ENCODE measurements around the gene UBN1. TPM values are rescaled to one million over a fixed set of nuclear protein-coding genes. Genes with fewer than 3 reads are reported as not detected.

UBN1 gene
- total RNA-seq, 1 donor from 2014 or later = 39.4 TPM

DNA sequence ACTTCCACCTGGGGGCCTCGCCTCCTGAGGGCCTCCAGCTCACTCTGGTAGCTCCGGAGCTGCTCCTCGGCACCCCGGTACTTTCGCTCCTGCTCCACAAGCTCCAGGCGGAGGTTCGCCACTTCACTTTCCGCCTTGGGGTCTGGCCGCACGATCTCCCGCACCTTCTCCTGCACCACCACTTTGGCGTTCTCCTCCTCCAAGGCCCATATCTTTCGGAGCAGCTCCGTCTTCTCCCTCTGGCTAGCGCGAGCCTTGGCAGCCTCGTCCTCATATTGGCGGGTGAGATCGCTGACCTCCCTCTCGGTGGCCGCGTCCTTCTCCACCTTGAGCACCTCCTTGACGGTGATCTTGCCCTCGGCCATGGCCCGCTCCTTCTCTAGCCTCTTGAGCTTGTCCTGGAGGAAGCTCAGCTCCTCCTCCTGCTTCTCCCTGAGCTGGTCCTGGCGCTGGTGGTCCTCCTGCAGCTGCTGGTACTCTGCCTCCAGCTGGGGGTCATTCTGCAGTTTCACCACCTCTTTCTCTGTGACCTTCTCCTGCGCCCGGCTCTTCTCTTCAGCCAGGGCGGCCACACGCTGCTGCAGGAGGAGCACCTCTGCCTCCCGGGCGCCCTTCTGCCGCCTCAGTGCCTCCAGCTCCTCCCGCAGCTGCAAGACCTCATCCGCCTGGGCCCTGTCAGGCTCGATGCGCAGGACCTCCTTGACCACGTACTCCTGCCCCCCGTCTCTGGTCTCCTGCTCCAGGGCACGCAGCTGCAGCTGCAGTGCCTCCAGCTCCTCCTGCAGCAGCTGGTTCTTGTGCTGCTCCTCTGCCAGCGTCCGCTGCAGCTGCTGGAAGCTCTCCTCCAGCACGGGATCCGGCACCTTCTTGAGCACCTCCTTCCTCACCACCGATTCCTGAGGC lies 37.9 kb downstream of the UBN1 start:
- Mint-ChIP-seq H3K4me3 (no peak overlapping the region), H3K9me3 (no peaks in the 10 kb centered on the region), H3K27ac (peak overlapping the region; percentile 65), H3K27me3 (no peaks in the 10 kb centered on the region), H3K36me3 (peaks cover 43% of the 10 kb centered on the region), H3K4me1 (ENCODE audit: unreplicated experiment) (peaks cover 20% of the 10 kb centered on the region)
- no peak for TF ChIP-seq CTCF (conservative IDR thresholded peaks at IDR 0.05)
- no peak for DNase-seq (ENCODE audit: extremely low spot score, unreplicated experiment)

DNA sequence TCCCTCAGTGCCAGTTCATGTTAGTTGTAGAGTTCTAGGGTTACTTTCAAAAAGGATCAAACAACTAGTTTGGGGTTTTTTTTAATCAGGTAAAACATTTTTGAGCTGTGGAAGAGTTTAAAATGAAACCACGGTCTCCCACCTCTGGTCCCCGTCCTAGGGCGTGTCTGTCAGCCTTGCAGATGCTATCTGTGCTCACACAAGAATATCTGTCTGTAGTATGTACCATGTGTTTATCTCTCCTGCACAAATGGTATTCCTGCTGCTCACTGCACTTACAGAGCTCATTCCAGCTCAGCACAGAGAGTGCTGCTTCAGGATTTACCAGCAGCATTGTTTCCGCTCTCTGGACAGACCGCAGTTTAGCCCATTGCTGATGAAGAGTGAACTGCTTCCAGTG lies 38.9 kb downstream of the UBN1 start:
- H3K27me3 Mint-ChIP-seq = no peaks in the 10 kb centered on the region
- peak overlapping the region; percentile 65 for H3K27ac Mint-ChIP-seq
- no peak overlapping the region for H3K4me3 Mint-ChIP-seq
- peaks cover 43% of the 10 kb centered on the region for H3K36me3 Mint-ChIP-seq
- no peaks in the 10 kb centered on the region for H3K9me3 Mint-ChIP-seq
- H3K4me1 Mint-ChIP-seq (ENCODE audit: unreplicated experiment) = peaks cover 20% of the 10 kb centered on the region
- TF ChIP-seq CTCF (conservative IDR thresholded peaks at IDR 0.05) = no peak
- DNase-seq (ENCODE audit: extremely low spot score, unreplicated experiment) = no peak

DNA sequence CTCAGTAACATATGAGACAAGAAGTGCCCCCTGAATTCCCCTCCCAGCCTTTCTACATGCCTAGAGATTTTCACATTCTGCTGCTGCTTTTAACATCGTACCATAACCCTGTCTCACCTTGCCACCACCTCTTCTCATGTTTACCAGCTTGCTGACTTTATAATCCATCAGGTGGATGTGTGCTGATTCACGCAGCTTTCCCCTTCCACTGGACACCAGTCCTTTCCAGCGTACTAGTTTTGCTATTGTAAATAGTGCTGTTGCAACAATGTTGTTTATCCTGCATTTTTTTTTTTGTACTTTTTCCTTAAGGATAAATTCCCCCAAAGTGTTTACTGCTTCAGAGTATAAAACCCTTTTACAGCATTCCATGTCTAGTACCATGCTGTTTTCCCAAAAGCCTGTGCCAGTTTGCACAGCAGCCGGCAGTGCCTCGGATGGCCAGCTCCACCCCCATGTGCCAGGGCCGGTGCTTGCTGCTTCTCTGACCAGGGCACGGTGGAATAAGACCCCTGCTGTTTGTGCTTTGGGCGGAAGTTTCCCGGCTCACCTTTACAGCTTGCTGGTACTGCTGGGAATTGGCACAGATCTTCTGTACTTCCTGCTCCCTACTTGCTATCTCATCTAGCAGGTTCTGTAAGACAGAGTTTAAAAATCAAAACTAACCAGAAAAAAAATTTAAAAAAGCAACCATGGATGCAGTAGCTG lies 41.3 kb downstream of the UBN1 start:
- DNase-seq (ENCODE audit: extremely low spot score, unreplicated experiment) = no peak

DNA sequence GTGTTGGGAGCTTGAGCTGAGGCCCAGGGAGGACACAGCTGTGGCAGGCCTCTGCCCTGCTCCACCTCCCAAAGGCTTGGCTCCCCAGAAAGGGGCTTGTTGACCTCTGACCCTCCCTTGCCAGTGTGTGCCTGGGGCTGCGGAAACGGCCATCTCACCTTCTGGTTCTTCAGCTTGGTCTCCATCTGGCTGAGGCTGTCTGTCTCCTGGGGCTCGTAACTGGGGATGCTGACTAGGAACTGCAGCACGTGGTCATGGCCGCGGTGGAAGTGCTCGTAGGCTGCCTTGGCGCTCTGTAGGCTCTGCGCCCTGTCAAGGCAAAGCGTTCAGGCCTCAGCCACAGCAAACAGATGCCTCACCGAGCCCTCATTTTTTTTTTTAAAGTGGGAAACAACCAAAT lies 42.7 kb downstream of the UBN1 start:
- H3K4me1 Mint-ChIP-seq (ENCODE audit: unreplicated experiment) = peaks cover 2% of the 10 kb centered on the region
- H3K27me3 Mint-ChIP-seq = no peaks in the 10 kb centered on the region
- H3K36me3 Mint-ChIP-seq = peaks cover 20% of the 10 kb centered on the region
- no peak overlapping the region for H3K4me3 Mint-ChIP-seq
- TF ChIP-seq CTCF (conservative IDR thresholded peaks at IDR 0.05) = no peak
- no peak for DNase-seq (ENCODE audit: extremely low spot score, unreplicated experiment)
- H3K9me3 Mint-ChIP-seq = no peaks in the 10 kb centered on the region
- H3K27ac Mint-ChIP-seq = no peak overlapping the region

More for the DNA sequence above, 41.3 kb downstream of the UBN1 start:
- no peaks in the 10 kb centered on the region for H3K27me3 Mint-ChIP-seq
- TF ChIP-seq CTCF (conservative IDR thresholded peaks at IDR 0.05) = no peak
- H3K4me1 Mint-ChIP-seq (ENCODE audit: unreplicated experiment) = peaks cover 7% of the 10 kb centered on the region
- H3K9me3 Mint-ChIP-seq = no peaks in the 10 kb centered on the region
- H3K4me3 Mint-ChIP-seq = no peak overlapping the region
- peak overlapping the region; percentile 51 for H3K27ac Mint-ChIP-seq
- peaks cover 27% of the 10 kb centered on the region for H3K36me3 Mint-ChIP-seq

DNA sequence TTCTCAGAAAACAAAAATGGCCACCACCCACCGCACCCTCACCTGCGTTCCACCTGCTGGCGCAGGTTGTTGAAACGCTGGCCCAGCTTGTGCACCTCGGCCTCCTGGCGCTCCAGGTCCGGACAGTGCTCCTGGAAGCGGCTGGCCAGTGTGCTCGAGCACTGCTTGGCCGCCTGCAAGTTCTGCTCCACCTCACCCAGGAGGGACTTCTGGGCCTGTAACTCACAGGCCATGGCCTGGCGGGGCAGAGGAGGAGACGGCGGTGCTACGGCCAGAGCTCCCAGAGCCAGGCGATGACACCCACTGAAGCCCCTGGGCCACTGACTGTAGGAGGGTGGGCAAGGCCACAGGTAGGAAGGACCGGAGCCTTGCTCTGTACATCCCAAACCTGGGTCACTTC lies 43.4 kb downstream of the UBN1 start:
- TF ChIP-seq CTCF (conservative IDR thresholded peaks at IDR 0.05) = no peak
- H3K36me3 Mint-ChIP-seq = peaks cover 16% of the 10 kb centered on the region
- H3K4me3 Mint-ChIP-seq = no peak overlapping the region
- H3K27me3 Mint-ChIP-seq = no peaks in the 10 kb centered on the region
- H3K9me3 Mint-ChIP-seq = no peaks in the 10 kb centered on the region
- no peaks in the 10 kb centered on the region for H3K4me1 Mint-ChIP-seq (ENCODE audit: unreplicated experiment)
- H3K27ac Mint-ChIP-seq = no peak overlapping the region
- DNase-seq (ENCODE audit: extremely low spot score, unreplicated experiment) = no peak
